ENCODE data around the gene CXCR2. TPM values are rescaled to one million over a fixed set of nuclear protein-coding genes. Genes with fewer than 3 reads are reported as not detected.

The CXCR2 gene
- total RNA-seq, 2 donors from 2014 or later = not detected

- H3K27me3 ChIP-seq = no peaks in the 10 kb centered on the region
- no peaks in the 10 kb centered on the region for H3K9me3 ChIP-seq
- H3K36me3 ChIP-seq (replicated peaks in 1 of 2; ENCODE audit: insufficient read depth in 1 of 2, low read depth in 2 of 2) = no peaks in the 10 kb centered on the region
- ATAC-seq (no peak), DNase-seq (no peak)
- intact Hi-C loops (cut with DNase I) = no loop called here
- H3K27ac ChIP-seq = no peak overlapping the region
- 83 to 87% methylated on average over 8 of the region's 8 CpGs for WGBS, 2 donors
- no peak overlapping the region for H3K4me3 ChIP-seq
- H3K4me1 ChIP-seq = no peaks in the 10 kb centered on the region
- TF ChIP-seq POLR2A (IDR thresholded peaks at IDR 0.05) = no peak
Measured at GRCh38 chr2:218152172-218152571, 26.3 kb downstream of the CXCR2 start.

GRCh38 chr2:218152777-218153176, 26.9 kb downstream of the CXCR2 start:
- peak; percentile 48 for ATAC-seq
- TF ChIP-seq POLR2A (IDR thresholded peaks at IDR 0.05) = no peak
- no peak for TF ChIP-seq CTCF (IDR thresholded peaks at IDR 0.05)

GRCh38 chr2:218155953-218156479, 30.2 kb downstream of the CXCR2 start:
- no peaks in the 10 kb centered on the region for H3K27me3 ChIP-seq
- WGBS, 2 donors = 68 to 79% methylated on average over 7 of the region's 7 CpGs
- DNase-seq = no peak
- intact Hi-C loops (cut with DNase I) = no loop called here
- no peaks in the 10 kb centered on the region for H3K36me3 ChIP-seq (replicated peaks in 1 of 2; ENCODE audit: insufficient read depth in 1 of 2, low read depth in 2 of 2)
- ATAC-seq = no peak
- no peaks in the 10 kb centered on the region for H3K4me1 ChIP-seq
- no peaks in the 10 kb centered on the region for H3K9me3 ChIP-seq
- no peak overlapping the region for H3K4me3 ChIP-seq
- no peak overlapping the region for H3K27ac ChIP-seq
- TF ChIP-seq CTCF (IDR thresholded peaks at IDR 0.05) (no peak), POLR2A (IDR thresholded peaks at IDR 0.05) (no peak)

More at GRCh38 chr2:218152777-218153176, 26.9 kb downstream of the CXCR2 start:
- Histone ChIP-seq H3K9me3 (no peaks in the 10 kb centered on the region), H3K27ac (no peak overlapping the region), H3K4me1 (no peaks in the 10 kb centered on the region), H3K4me3 (no peak overlapping the region), H3K27me3 (no peaks in the 10 kb centered on the region), H3K36me3 (replicated peaks in 1 of 2; ENCODE audit: insufficient read depth in 1 of 2, low read depth in 2 of 2) (no peaks in the 10 kb centered on the region)
- peak; percentile 15 to 79 (median 26) for DNase-seq
- WGBS, 2 donors = 25 to 31% methylated on average over 1 of the region's 1 CpG
- intact Hi-C loops (cut with DNase I) = no loop called here

GRCh38 chr2:218161644-218162043, 35.8 kb downstream of the CXCR2 start:
- no peak overlapping the region for H3K4me3 ChIP-seq
- intact Hi-C loops (cut with DNase I) = no loop called here
- DNase-seq (no peak), ATAC-seq (no peak)
- no peaks in the 10 kb centered on the region for H3K36me3 ChIP-seq (replicated peaks in 1 of 2; ENCODE audit: insufficient read depth in 1 of 2, low read depth in 2 of 2)
- no peaks in the 10 kb centered on the region for H3K9me3 ChIP-seq
- 54 to 55% methylated on average over 2 of the region's 2 CpGs for WGBS, 2 donors
- H3K27me3 ChIP-seq = no peaks in the 10 kb centered on the region
- TF ChIP-seq CTCF (IDR thresholded peaks at IDR 0.05) (no peak), POLR2A (IDR thresholded peaks at IDR 0.05) (no peak)
- no peak overlapping the region for H3K27ac ChIP-seq
- no peaks in the 10 kb centered on the region for H3K4me1 ChIP-seq

- DNase-seq (no peak), ATAC-seq (no peak)
- H3K4me3 ChIP-seq = no peak overlapping the region
- 70 to 78% methylated on average over 1 of the region's 1 CpG for WGBS, 2 donors
- H3K4me1 ChIP-seq = no peaks in the 10 kb centered on the region
- H3K27me3 ChIP-seq = no peaks in the 10 kb centered on the region
- TF ChIP-seq POLR2A (IDR thresholded peaks at IDR 0.05) (no peak), CTCF (IDR thresholded peaks at IDR 0.05) (no peak)
- no peaks in the 10 kb centered on the region for H3K9me3 ChIP-seq
- H3K36me3 ChIP-seq (replicated peaks in 1 of 2; ENCODE audit: insufficient read depth in 1 of 2, low read depth in 2 of 2) = no peaks in the 10 kb centered on the region
- intact Hi-C loops (cut with DNase I) = no loop called here
- no peak overlapping the region for H3K27ac ChIP-seq
Measured at GRCh38 chr2:218162814-218163213, 37.0 kb downstream of the CXCR2 start.

Data from body of pancreas (tissue), 4 donors.